Measurements from ENCODE around the gene IGSF22. TPM values are rescaled to one million over a fixed set of nuclear protein-coding genes. Genes with fewer than 3 reads are reported as not detected.
"Not testable (repeated sequence)": the region's sequence is repeated elsewhere in the genome, so short reads cannot be mapped to it uniquely, and the experiment has no call there.

The IGSF22 gene
- total RNA-seq, 1 donor from 2014 or later: under 0.01 TPM

GRCh38 chr11:18677560-18677959, 48.4 kb downstream of the IGSF22 start:
- H3K27me3 ChIP-seq (ENCODE audit: control insufficient read depth, insufficient read depth, low read length): no peaks in the 10 kb centered on the region
- FAIRE-seq: no peak
- TF ChIP-seq CTCF (IDR thresholded peaks at IDR 0.05; ENCODE audit: insufficient read depth, low read length, severe bottlenecking): no peak
- no peaks in the 10 kb centered on the region for H3K36me3 ChIP-seq (ENCODE audit: control insufficient read depth, insufficient read depth, low read length)
- no peak for DNase-seq (ENCODE audit: low read depth)
- no peak overlapping the region for H3K4me3 ChIP-seq (ENCODE audit: low read depth, low read length)

GRCh38 chr11:18676803-18677202, 49.2 kb downstream of the IGSF22 start:
- Histone ChIP-seq H3K4me3 (ENCODE audit: low read depth, low read length) (no peak overlapping the region), H3K27me3 (ENCODE audit: control insufficient read depth, insufficient read depth, low read length) (no peaks in the 10 kb centered on the region), H3K36me3 (ENCODE audit: control insufficient read depth, insufficient read depth, low read length) (no peaks in the 10 kb centered on the region)
- FAIRE-seq: no peak
- no peak for TF ChIP-seq CTCF (IDR thresholded peaks at IDR 0.05; ENCODE audit: insufficient read depth, low read length, severe bottlenecking)
- peak; percentile 88 for DNase-seq (ENCODE audit: low read depth)

GRCh38 chr11:18672209-18672608, 53.8 kb downstream of the IGSF22 start:
- FAIRE-seq: not testable (repeated sequence)

GRCh38 chr11:18671246-18671645, 54.7 kb downstream of the IGSF22 start:
- no peak for TF ChIP-seq CTCF (IDR thresholded peaks at IDR 0.05; ENCODE audit: insufficient read depth, low read length, severe bottlenecking)
- FAIRE-seq: no peak
- Histone ChIP-seq H3K36me3 (ENCODE audit: control insufficient read depth, insufficient read depth, low read length) (no peaks in the 10 kb centered on the region), H3K4me3 (ENCODE audit: low read depth, low read length) (no peak overlapping the region), H3K27me3 (ENCODE audit: control insufficient read depth, insufficient read depth, low read length) (no peaks in the 10 kb centered on the region)
- peak; percentile 37 for DNase-seq (ENCODE audit: low read depth)

More at GRCh38 chr11:18672209-18672608, 53.8 kb downstream of the IGSF22 start:
- peak; percentile 67 for DNase-seq (ENCODE audit: low read depth)
- H3K27me3 ChIP-seq (ENCODE audit: control insufficient read depth, insufficient read depth, low read length); H3K4me3 ChIP-seq (ENCODE audit: low read depth, low read length); H3K36me3 ChIP-seq (ENCODE audit: control insufficient read depth, insufficient read depth, low read length): not testable (repeated sequence)

- Histone ChIP-seq H3K4me3 (ENCODE audit: low read depth, low read length) (no peak overlapping the region), H3K36me3 (ENCODE audit: control insufficient read depth, insufficient read depth, low read length) (no peaks in the 10 kb centered on the region), H3K27me3 (ENCODE audit: control insufficient read depth, insufficient read depth, low read length) (no peaks in the 10 kb centered on the region)
- no peak for DNase-seq (ENCODE audit: low read depth)
- TF ChIP-seq CTCF (IDR thresholded peaks at IDR 0.05; ENCODE audit: insufficient read depth, low read length, severe bottlenecking): no peak
- FAIRE-seq: no peak
These were observed 56.3 kb downstream of the IGSF22 start for GRCh38 chr11:18669711-18670110.

GRCh38 chr11:18669219-18669596, 56.8 kb downstream of the IGSF22 start:
- no peak overlapping the region for H3K4me3 ChIP-seq (ENCODE audit: low read depth, low read length)
- no peak for TF ChIP-seq CTCF (IDR thresholded peaks at IDR 0.05; ENCODE audit: insufficient read depth, low read length, severe bottlenecking)
- no peaks in the 10 kb centered on the region for H3K27me3 ChIP-seq (ENCODE audit: control insufficient read depth, insufficient read depth, low read length)
- peak; percentile 64 for DNase-seq (ENCODE audit: low read depth)
- FAIRE-seq: no peak
- H3K36me3 ChIP-seq (ENCODE audit: control insufficient read depth, insufficient read depth, low read length): no peaks in the 10 kb centered on the region

Data from bronchial epithelial cell (primary cell).